Measurements from ENCODE around the gene MRGPRG. TPM values are rescaled to one million over a fixed set of nuclear protein-coding genes. Genes with fewer than 3 reads are reported as not detected.
A peak's percentile ranks its signal among the peaks of the same experiment; 100 is the strongest.

Gene MRGPRG
- total and polyA plus RNA-seq, 9 of the 15 experiments (the other 6 are each of a cell fraction or from before 2014, with no cell fraction given): not detected

DNA sequence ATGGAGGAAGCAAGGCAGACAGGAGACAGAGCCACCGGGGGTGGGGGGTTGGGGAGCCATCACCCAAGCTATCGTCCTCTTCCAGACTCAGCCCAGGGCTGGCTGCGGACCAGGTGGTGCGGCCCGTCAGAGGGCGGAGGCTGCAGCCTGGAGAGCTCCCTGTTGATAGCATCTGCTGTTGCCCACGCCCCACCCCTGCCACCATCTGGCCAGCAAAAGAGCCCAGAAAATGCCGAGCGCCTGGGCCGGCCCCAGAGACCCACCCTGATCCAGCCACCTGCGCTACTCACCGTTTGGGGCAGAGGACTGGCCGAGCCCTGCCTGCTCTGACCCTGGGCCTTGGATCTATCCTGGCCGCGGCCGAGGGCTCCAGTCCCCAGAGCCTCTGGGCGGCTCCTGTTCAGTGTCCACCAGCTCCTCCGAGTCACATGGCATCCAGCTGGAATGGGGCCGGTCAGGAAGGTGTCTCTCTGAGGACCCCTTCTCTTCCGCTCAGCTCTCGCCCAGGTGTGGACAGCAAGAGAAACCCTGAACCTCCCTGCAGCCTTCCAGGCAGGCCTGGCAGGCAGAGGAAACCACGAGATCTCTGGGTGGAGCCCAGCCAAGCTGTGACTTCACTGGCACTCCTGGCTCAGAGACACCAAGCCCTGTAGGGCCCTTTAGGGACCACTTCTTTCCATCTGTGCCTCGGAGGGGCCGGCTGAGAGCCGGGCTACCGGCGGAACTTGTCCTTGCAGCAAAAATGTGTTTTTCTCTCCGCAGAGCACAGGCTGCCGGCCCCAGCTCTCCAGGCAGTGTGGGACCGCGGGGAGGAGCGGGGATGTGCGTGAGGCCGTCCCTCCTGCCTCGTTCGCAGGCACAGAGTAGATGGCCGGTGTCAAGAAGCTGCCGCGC is 13.5 kb upstream of the MRGPRG start, which contains the start of gene MRGPRE (continued):
- TF ChIP-seq XRCC5 (IDR thresholded peaks at IDR 0.05; ENCODE audit: low read depth, low read length) (no peak), ZNF263 (CRISPR knock-in tag; IDR thresholded peaks at IDR 0.05; ENCODE audit: borderline replicate concordance) (peak; percentile 90), CTCF (IDR thresholded peaks at IDR 0.05 in 2 of 3, conservative IDR thresholded peaks at IDR 0.05 in 1 of 3; ENCODE audit: insufficient read depth in 2 of 3, low read depth in 1 of 3, low read length in 3 of 3) (no peak; a peak in 1 of 6 replicates), RBFOX2 (IDR thresholded peaks at IDR 0.05; ENCODE audit: low read depth, low read length) (0 out of 2 replicates have a peak, but pooled peaks have one; percentile 34), ESRRB (CRISPR knock-in tag; IDR thresholded peaks at IDR 0.05; ENCODE audit: borderline replicate concordance) (no peak), RBBP5 (IDR thresholded peaks at IDR 0.05; ENCODE audit: borderline replicate concordance, insufficient read depth, low read length, poor library complexity, severe bottlenecking) (no peak), ZNF79 (CRISPR knock-in tag; IDR thresholded peaks at IDR 0.05; ENCODE audit: low read depth) (no peak), CBFB (CRISPR knock-in tag; IDR thresholded peaks at IDR 0.05) (no peak), ZHX1 (conservative IDR thresholded peaks at IDR 0.05; ENCODE audit: low read length) (no peak), CEBPG (CRISPR knock-in tag; IDR thresholded peaks at IDR 0.05) (no peak), CEBPG (tag; conservative IDR thresholded peaks at IDR 0.05 in 1 of 2, IDR thresholded peaks at IDR 0.05 in 1 of 2) (no peak), MBD2 (IDR thresholded peaks at IDR 0.05; ENCODE audit: borderline replicate concordance, low read depth) (0 out of 2 replicates have a peak, but pooled peaks have one; percentile 4), NFIX (CRISPR knock-in tag; IDR thresholded peaks at IDR 0.05; ENCODE audit: low read depth) (no peak), RFX7 (CRISPR knock-in tag; IDR thresholded peaks at IDR 0.05) (no peak), SIRT6 (IDR thresholded peaks at IDR 0.05; ENCODE audit: low read depth, low read length) (no peak), POLR2B (IDR thresholded peaks at IDR 0.05; ENCODE audit: low read depth, partially characterized antibody) (no peak)
- TF ChIP-seq, protein P1, sequence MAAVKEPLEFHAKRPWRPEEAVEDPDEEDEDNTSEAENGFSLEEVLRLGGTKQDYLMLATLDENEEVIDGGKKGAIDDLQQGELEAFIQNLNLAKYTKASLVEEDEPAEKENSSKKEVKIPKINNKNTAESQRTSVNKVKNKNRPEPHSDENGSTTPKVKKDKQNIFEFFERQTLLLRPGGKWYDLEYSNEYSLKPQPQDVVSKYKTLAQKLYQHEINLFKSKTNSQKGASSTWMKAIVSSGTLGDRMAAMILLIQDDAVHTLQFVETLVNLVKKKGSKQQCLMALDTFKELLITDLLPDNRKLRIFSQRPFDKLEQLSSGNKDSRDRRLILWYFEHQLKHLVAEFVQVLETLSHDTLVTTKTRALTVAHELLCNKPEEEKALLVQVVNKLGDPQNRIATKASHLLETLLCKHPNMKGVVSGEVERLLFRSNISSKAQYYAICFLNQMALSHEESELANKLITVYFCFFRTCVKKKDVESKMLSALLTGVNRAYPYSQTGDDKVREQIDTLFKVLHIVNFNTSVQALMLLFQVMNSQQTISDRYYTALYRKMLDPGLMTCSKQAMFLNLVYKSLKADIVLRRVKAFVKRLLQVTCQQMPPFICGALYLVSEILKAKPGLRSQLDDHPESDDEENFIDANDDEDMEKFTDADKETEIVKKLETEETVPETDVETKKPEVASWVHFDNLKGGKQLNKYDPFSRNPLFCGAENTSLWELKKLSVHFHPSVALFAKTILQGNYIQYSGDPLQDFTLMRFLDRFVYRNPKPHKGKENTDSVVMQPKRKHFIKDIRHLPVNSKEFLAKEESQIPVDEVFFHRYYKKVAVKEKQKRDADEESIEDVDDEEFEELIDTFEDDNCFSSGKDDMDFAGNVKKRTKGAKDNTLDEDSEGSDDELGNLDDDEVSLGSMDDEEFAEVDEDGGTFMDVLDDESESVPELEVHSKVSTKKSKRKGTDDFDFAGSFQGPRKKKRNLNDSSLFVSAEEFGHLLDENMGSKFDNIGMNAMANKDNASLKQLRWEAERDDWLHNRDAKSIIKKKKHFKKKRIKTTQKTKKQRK (IDR thresholded peaks at IDR 0.05; ENCODE audit: borderline replicate concordance, low read depth, low read length): no peak

Measured in K562 (cell line).